Endodermal cell (in vitro differentiated cells): ENCODE measurements around the gene SLAIN1. TPM values are rescaled to one million over a fixed set of nuclear protein-coding genes. Genes with fewer than 3 reads are reported as not detected.

ENCODE experiments used
- DNase-seq: peaks from one replicate; pipeline ENCODE4 v3.0.0-alpha.2; 2017
- H3K27ac ChIP-seq: 2 replicates; pipeline ENCODE4 v1.5.1; 2013; ENCODE audit warnings: mild to moderate bottlenecking, low read depth, low read length, moderate library complexity
- H3K27me3 ChIP-seq: 2 replicates; pipeline ENCODE4 v1.6.1; 2013; ENCODE audit warnings: mild to moderate bottlenecking, low read length, moderate library complexity; ENCODE audit not compliant: insufficient read depth, control insufficient read depth, poor library complexity, severe bottlenecking
- H3K36me3 ChIP-seq: 2 replicates; pipeline ENCODE4 v1.7.0; 2013; ENCODE audit warnings: mild to moderate bottlenecking, low read length, moderate library complexity; ENCODE audit not compliant: control insufficient read depth, insufficient read depth
- H3K4me1 ChIP-seq: one replicate; pipeline ENCODE4 v1.7.0; 2013; ENCODE audit warnings: low read length; ENCODE audit not compliant: control insufficient read depth, insufficient read depth
- H3K4me3 ChIP-seq: 2 replicates; pipeline ENCODE4 v1.5.1; 2013; ENCODE audit warnings: mild to moderate bottlenecking, low read length, moderate library complexity
- H3K9ac ChIP-seq: 2 replicates; pipeline ENCODE4 v1.6.1; 2013; ENCODE audit warnings: mild to moderate bottlenecking, low read length, moderate library complexity; ENCODE audit not compliant: poor library complexity, severe bottlenecking; ENCODE audit errors: extremely low read depth
- H3K9me3 ChIP-seq: 2 replicates; pipeline ENCODE4 v1.6.1; 2013; ENCODE audit warnings: mild to moderate bottlenecking, low read length, moderate library complexity; ENCODE audit not compliant: control insufficient read depth
- H3K27ac Mint-ChIP-seq: 2 replicates; pipeline ENCODE4 v1.8.0; 2020; ENCODE audit warnings: mixed read lengths
- H3K27me3 Mint-ChIP-seq: 2 replicates; pipeline ENCODE4 v1.8.0; 2021; ENCODE audit warnings: mild to moderate bottlenecking, mixed read lengths; ENCODE audit not compliant: insufficient read depth
- H3K36me3 Mint-ChIP-seq: 2 replicates; pipeline ENCODE4 v1.8.0; 2020; ENCODE audit warnings: low read depth, mixed read lengths
- H3K4me1 Mint-ChIP-seq: 2 replicates; pipeline ENCODE4 v1.8.0; 2020; ENCODE audit warnings: mixed read lengths
- H3K4me3 Mint-ChIP-seq: 2 replicates; pipeline ENCODE4 v1.8.0; 2020; ENCODE audit warnings: mild to moderate bottlenecking, moderate library complexity, mixed read lengths
- H3K9me3 Mint-ChIP-seq: 2 replicates; pipeline ENCODE4 v1.8.0; 2020; ENCODE audit warnings: mild to moderate bottlenecking, mixed read lengths
- CTCF ChIP-seq: fragments of 200-600 bp; sonication (generic); conservative IDR thresholded peaks from 2 replicates; pipeline ENCODE4 v1.5.0; 2021; ENCODE audit warnings: antibody characterized with exemption, mild to moderate bottlenecking
- WGBS, 2 experiments: methylation state at CpG; one replicate each; pipeline versions ENCODE4 v1.1.5 to v1.1.7; 2013; ENCODE audit warnings: missing lambda C conversion rate in 2 of 2, mixed read lengths in 1 of 2; ENCODE audit not compliant: insufficient coverage in 1 of 2, insufficient read length in 1 of 2; 5-methylcytosine and 5-hydroxymethylcytosine counted together
- total RNA-seq, 2 donors: library from RNA; stranded (reverse); fragmentation: NEBNext Ultra II Directional in 1 of 2; extraction: Animal tissue kit (Norgen Biotek cat#: 25700) in 1 of 2; gene quantifications; 2 replicates in 1 of 2; 3 replicates in 1 of 2; pipeline ENCODE4 v1.2.1, GENCODE V29; 2021

The SLAIN1 gene
- total RNA-seq, 2 donors from 2014 or later: 24.0 to 25.7 TPM

GRCh38 chr13:77807431-77808135 is 110.1 kb downstream of the SLAIN1 start:
- Mint-ChIP-seq H3K36me3 (no peaks in the 10 kb centered on the region), H3K4me1 (no peaks in the 10 kb centered on the region), H3K27ac (no peak overlapping the region), H3K27me3 (peaks cover 10% of the 10 kb centered on the region), H3K9me3 (no peaks in the 10 kb centered on the region), H3K4me3 (no peak overlapping the region)
- 91 to 100% methylated on average over 2 to 6 of the region's 6 CpGs for WGBS, 2 experiments
- H3K9me3 ChIP-seq: no peaks in the 10 kb centered on the region
- H3K27ac ChIP-seq: no peak overlapping the region
- no peak for TF ChIP-seq CTCF
- H3K36me3 ChIP-seq: no peaks in the 10 kb centered on the region
- H3K9ac ChIP-seq: no peak overlapping the region
- no peak overlapping the region for H3K4me3 ChIP-seq
- peaks cover 20% of the 10 kb centered on the region for H3K27me3 ChIP-seq
- no peak for DNase-seq
- H3K4me1 ChIP-seq: no peaks in the 10 kb centered on the region

GRCh38 chr13:77810430-77810829 is 112.9 kb downstream of the SLAIN1 start:
- H3K27me3 Mint-ChIP-seq: peaks cover 24% of the 10 kb centered on the region
- 0 to 72% methylated on average over 1 to 2 of the region's 2 CpGs for WGBS, 2 experiments
- no peaks in the 10 kb centered on the region for H3K9me3 ChIP-seq
- peak; percentile 64 for TF ChIP-seq CTCF
- no peak overlapping the region for H3K4me3 ChIP-seq
- no peak overlapping the region for H3K4me3 Mint-ChIP-seq
- peaks cover 39% of the 10 kb centered on the region for H3K27me3 ChIP-seq
- no peak for DNase-seq
- H3K4me1 Mint-ChIP-seq: peaks cover 6% of the 10 kb centered on the region
- no peaks in the 10 kb centered on the region for H3K4me1 ChIP-seq
- H3K9ac ChIP-seq: no peak overlapping the region
- H3K27ac ChIP-seq: no peak overlapping the region
- H3K27ac Mint-ChIP-seq: no peak overlapping the region
- no peaks in the 10 kb centered on the region for H3K36me3 ChIP-seq
- no peaks in the 10 kb centered on the region for H3K9me3 Mint-ChIP-seq
- H3K36me3 Mint-ChIP-seq: no peaks in the 10 kb centered on the region

GRCh38 chr13:77810878-77811277 is 113.4 kb downstream of the SLAIN1 start:
- Mint-ChIP-seq H3K27me3 (peaks cover 28% of the 10 kb centered on the region), H3K27ac (no peak overlapping the region), H3K36me3 (no peaks in the 10 kb centered on the region), H3K4me3 (no peak overlapping the region), H3K9me3 (no peaks in the 10 kb centered on the region), H3K4me1 (peaks cover 6% of the 10 kb centered on the region)
- H3K36me3 ChIP-seq: no peaks in the 10 kb centered on the region
- no peaks in the 10 kb centered on the region for H3K9me3 ChIP-seq
- 70 to 82% methylated on average over 2 to 3 of the region's 3 CpGs for WGBS, 2 experiments
- no peak for TF ChIP-seq CTCF
- H3K4me3 ChIP-seq: no peak overlapping the region
- H3K4me1 ChIP-seq: no peaks in the 10 kb centered on the region
- no peak overlapping the region for H3K27ac ChIP-seq
- no peak for DNase-seq
- H3K27me3 ChIP-seq: peaks cover 44% of the 10 kb centered on the region
- H3K9ac ChIP-seq: no peak overlapping the region
